IMR-90 (cell line): Measurements from ENCODE around the gene HUS1B. TPM values are rescaled to one million over a fixed set of nuclear protein-coding genes. Genes with fewer than 3 reads are reported as not detected.

Experiments used
- ATAC-seq: fragments of 200-7000 bp; cut with Tn5 transposase; 2 replicates; pipeline ENCODE4 v1.9.1; 2020; ENCODE audit warnings: low read depth, mild to moderate bottlenecking, moderate library complexity
- BruUV-seq: library from RNA; stranded (reverse); fragments of 400-500 nt; replicated peaks from 2 replicates; lab custom pipeline; 2021; lab: Mats Ljungman, UMichigan
- CTCF ChIA-PET: fragments of 300-600 bp; formaldehyde crosslinking; extraction: SDS; loops from one replicate; lab custom pipeline; 2021; ENCODE audit warnings: antibody characterized with exemption; lab: Yijun Ruan, JAX
- POLR2A ChIA-PET: fragments of 300-600 bp; sonication (Branson Sonifier 250); formaldehyde crosslinking; loops from one replicate; lab custom pipeline; 2022; ENCODE audit warnings: antibody characterized with exemption; ENCODE audit not compliant: unreplicated experiment; lab: Charles Lee
- DNase-seq: peaks from one replicate; pipeline ENCODE4 v3.0.0; 2013
- H2AFZ ChIP-seq: replicated peaks from 2 replicates; pipeline ENCODE3; 2013; ENCODE audit warnings: low read length, mild to moderate bottlenecking; ENCODE audit not compliant: poor library complexity
- H2AK5ac ChIP-seq: 2 replicates; pipeline ENCODE4 v1.6.1; 2013; ENCODE audit warnings: low read depth, low read length, inconsistent platforms
- H2AK9ac ChIP-seq: replicated peaks from 2 replicates; pipeline ENCODE3; 2013; ENCODE audit warnings: mild to moderate bottlenecking, low read depth, low read length, moderate library complexity; ENCODE audit not compliant: poor library complexity
- H2BK120ac ChIP-seq: 2 replicates; pipeline ENCODE4 v1.6.1; 2013; ENCODE audit warnings: low read depth, low read length, inconsistent platforms
- H2BK15ac ChIP-seq: 3 replicates; pipeline ENCODE4 v1.6.1; 2013; ENCODE audit warnings: low read depth, low read length, inconsistent platforms
- H2BK20ac ChIP-seq: 2 replicates; pipeline ENCODE4 v1.6.1; 2013; ENCODE audit warnings: low read depth, mild to moderate bottlenecking, inconsistent platforms, low read length, moderate library complexity
- H2BK5ac ChIP-seq: 2 replicates; pipeline ENCODE4 v1.6.1; 2013; ENCODE audit warnings: mild to moderate bottlenecking, low read depth, low read length, inconsistent platforms; ENCODE audit not compliant: poor library complexity, severe bottlenecking
- H3K14ac ChIP-seq: replicated peaks from 2 replicates; pipeline ENCODE4 v1.6.1; 2013; ENCODE audit warnings: low read depth, low read length, inconsistent platforms
- H3K18ac ChIP-seq: 2 replicates; pipeline ENCODE4 v1.6.1; 2013; ENCODE audit warnings: low read depth, low read length, control low read depth
- H3K23ac ChIP-seq: 2 replicates; pipeline ENCODE4 v1.6.1; 2013; ENCODE audit warnings: low read depth, low read length, inconsistent platforms
- H3K27ac ChIP-seq: 2 replicates; pipeline ENCODE4 v1.5.1; 2013; ENCODE audit warnings: mild to moderate bottlenecking, control low read depth, low read length; ENCODE audit not compliant: insufficient read depth
- H3K27me3 ChIP-seq: 2 replicates; pipeline ENCODE4 v1.6.1; 2013; ENCODE audit warnings: low read length; ENCODE audit not compliant: control insufficient read depth, insufficient read depth
- H3K36me3 ChIP-seq: 2 replicates; pipeline ENCODE4 v1.6.1; 2013; ENCODE audit warnings: low read length, mixed read lengths; ENCODE audit not compliant: control insufficient read depth, insufficient read depth
- H3K4ac ChIP-seq: 2 replicates; pipeline ENCODE4 v1.6.1; 2013; ENCODE audit warnings: low read depth, low read length, inconsistent platforms
- H3K4me1 ChIP-seq: 2 replicates; pipeline ENCODE4 v1.6.1; 2013; ENCODE audit warnings: low read length, mixed read lengths; ENCODE audit not compliant: control insufficient read depth, insufficient read depth
- H3K4me2 ChIP-seq: 2 replicates; pipeline ENCODE4 v1.6.1; 2013; ENCODE audit warnings: low read depth, mild to moderate bottlenecking, control low read depth, low read length, moderate library complexity
- H3K4me3 ChIP-seq: 2 replicates; pipeline ENCODE4 v1.5.1; 2013; ENCODE audit warnings: low read depth, mild to moderate bottlenecking, control low read depth, low read length, moderate library complexity; ENCODE audit not compliant: insufficient read depth
- H3K56ac ChIP-seq: 2 replicates; pipeline ENCODE4 v1.6.1; 2013; ENCODE audit warnings: low read length, inconsistent platforms; ENCODE audit not compliant: insufficient read depth; ENCODE audit errors: extremely low read depth
- H3K79me1 ChIP-seq, 2 experiments: 2 replicates each; pipeline ENCODE4 v1.6.1; 2013; ENCODE audit warnings: low read length in 2 of 2, inconsistent platforms in 1 of 2, low read depth in 1 of 2
- H3K9ac ChIP-seq: 2 replicates; pipeline ENCODE4 v1.6.1; 2013; ENCODE audit warnings: low read depth, low read length, control low read depth
- H3K9me1 ChIP-seq: 2 replicates; pipeline ENCODE4 v1.6.1; 2013; ENCODE audit warnings: low read length, inconsistent platforms; ENCODE audit not compliant: insufficient read depth
- H3K9me3 ChIP-seq: 2 replicates; pipeline ENCODE4 v1.6.1; 2013; ENCODE audit warnings: low read length; ENCODE audit not compliant: control insufficient read depth, insufficient read depth
- H4K20me1 ChIP-seq: 2 replicates; pipeline ENCODE4 v1.6.1; 2013; ENCODE audit warnings: low read length, inconsistent platforms; ENCODE audit not compliant: insufficient read depth
- H4K5ac ChIP-seq: 2 replicates; pipeline ENCODE4 v1.6.1; 2013; ENCODE audit warnings: mild to moderate bottlenecking, low read depth, low read length, control low read depth
- H4K8ac ChIP-seq, 2 experiments: 2 replicates each; pipeline ENCODE4 v1.6.1; 2013; ENCODE audit warnings: low read depth in 2 of 2, low read length in 2 of 2, control low read depth in 1 of 2, inconsistent platforms in 1 of 2
- H4K91ac ChIP-seq: 2 replicates; pipeline ENCODE4 v1.6.1; 2013; ENCODE audit warnings: low read depth, low read length, inconsistent platforms; ENCODE audit not compliant: insufficient read depth
- BHLHE40 ChIP-seq: fragments of 150-350 bp; IDR thresholded peaks from 2 replicates; pipeline ENCODE4 v1.6.1; 2016; ENCODE audit warnings: mild to moderate bottlenecking, low read depth, low read length
- FOS ChIP-seq: fragments of 150-350 bp; IDR thresholded peaks from 2 replicates; pipeline ENCODE4 v1.6.1; 2016; ENCODE audit warnings: low read depth, low read length
- NFE2L2 ChIP-seq: fragments of 150-350 bp; IDR thresholded peaks from 2 replicates; pipeline ENCODE4 v1.6.1; 2016; ENCODE audit warnings: low read depth, mild to moderate bottlenecking, low read length
- POLR2A ChIP-seq: IDR thresholded peaks from 2 replicates; pipeline ENCODE4 v1.6.1; 2012; ENCODE audit warnings: mild to moderate bottlenecking, low read depth, low read length
- RAD21 ChIP-seq: IDR thresholded peaks from 2 replicates; pipeline ENCODE4 v1.6.1; 2012; ENCODE audit warnings: low read length, improper control_type of control experiment
- RCOR1 ChIP-seq: IDR thresholded peaks from 2 replicates; pipeline ENCODE4 v1.6.1; 2012; ENCODE audit warnings: mild to moderate bottlenecking, low read length, improper control_type of control experiment; ENCODE audit not compliant: insufficient replicate concordance
- WGBS, 2 experiments: methylation state at CpG; one replicate each; pipeline versions ENCODE4 v1.1.5 to v1.1.7; 2013; ENCODE audit warnings: missing lambda C conversion rate in 2 of 2; ENCODE audit not compliant: insufficient read length in 1 of 2; ENCODE audit errors: extremely low coverage in 2 of 2; 5-methylcytosine and 5-hydroxymethylcytosine counted together
- dilution Hi-C: fragments of 300-500 bp; cut with HindIII; formaldehyde crosslinking; loops from one replicate; pipeline ENCODE4 v1.14.3; 2018; ENCODE audit warnings: low sequenced_read_pairs; ENCODE audit not compliant: unreplicated experiment
- in situ Hi-C: fragments of 300-500 bp; cut with MboI; formaldehyde crosslinking; loops from 3 replicates; pipeline ENCODE4 v1.14.3; 2019; ENCODE audit warnings: low sequenced_read_pairs, inconsistent platforms, mixed read lengths
- intact Hi-C: fragments of 100-400 bp; cut with micrococcal nuclease; formaldehyde crosslinking; loops from 2 replicates; pipeline ENCODE4 v1.10.0; 2022
- polyA plus RNA-seq, 3 experiments: library from polyadenylated mRNA; depleted of rRNA; stranded (reverse); fragments of >200 nt; gene quantifications; 2 replicates each; pipeline ENCODE4 v1.2.3, GENCODE V29; 2012; ENCODE audit warnings: low replicate concordance in 1 of 3
- total RNA-seq: library from RNA; depleted of rRNA; stranded (reverse); fragments of >200 nt; gene quantifications from 2 replicates; pipeline ENCODE4 v1.2.3, GENCODE V29; 2012
- TF ChIP-seq, protein P1 (sequence below): fragments of 150-350 bp; IDR thresholded peaks from 2 replicates; pipeline ENCODE4 v1.6.1; 2016; ENCODE audit warnings: low read depth, mild to moderate bottlenecking, low read length, moderate library complexity, borderline replicate concordance
- TF ChIP-seq, protein P2 (sequence below): fragments of 150-350 bp; IDR thresholded peaks from 2 replicates; pipeline ENCODE4 v1.6.1; 2017; ENCODE audit warnings: mild to moderate bottlenecking, antibody characterized with exemption, low read length, low read depth
- TF ChIP-seq, protein P3 (sequence below): conservative IDR thresholded peaks from 2 replicates; pipeline ENCODE4 v1.5.1; 2012; ENCODE audit warnings: mild to moderate bottlenecking, low read depth, low read length, improper control_type of control experiment

Gene HUS1B
- total and polyA plus RNA-seq, 2 of the 4 experiments (the other 2 are of a cell fraction): 0.36 to 0.39 TPM

DNA sequence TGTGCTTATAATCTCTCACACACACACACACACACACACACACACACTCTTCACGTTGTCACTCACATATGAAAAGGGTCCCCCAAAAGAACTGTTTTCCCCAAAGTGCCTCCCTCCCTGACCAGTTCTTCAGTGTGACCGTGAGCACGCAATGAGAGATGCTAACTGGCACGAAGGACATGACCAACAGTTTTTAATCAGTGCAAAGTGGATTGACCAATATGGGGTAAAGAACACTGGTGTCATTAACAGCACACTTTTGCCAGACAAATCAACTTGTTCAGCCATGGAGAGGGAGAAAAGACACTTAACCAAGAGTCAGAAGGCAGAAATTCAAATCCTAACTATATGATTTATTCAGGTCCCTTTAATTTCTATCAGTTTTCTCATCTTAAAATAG is 21.0 kb upstream of the HUS1B start:
- Histone ChIP-seq H2BK120ac (no peak overlapping the region), H2BK5ac (no peak overlapping the region), H3K14ac (no peak overlapping the region), H2AK5ac (no peak overlapping the region), H3K36me3 (no peaks in the 10 kb centered on the region), H2BK15ac (no peak overlapping the region), H3K4me3 (no peak overlapping the region), H2BK20ac (no peak overlapping the region), H2AFZ (no peak overlapping the region), H4K91ac (no peak overlapping the region), H4K8ac (no peak overlapping the region), H3K27ac (no peak overlapping the region), H3K9me3 (no peaks in the 10 kb centered on the region), H3K4me1 (peaks cover 19% of the 10 kb centered on the region), H3K4ac (no peak overlapping the region), H3K18ac (no peak overlapping the region), H3K79me1 (peaks cover 37 to 69% of the 10 kb centered on the region in 2 experiments), H3K23ac (peak overlapping the region; percentile 32), H3K9ac (no peak overlapping the region), H4K5ac (no peak overlapping the region), H3K4me2 (no peak overlapping the region), H2AK9ac (no peak overlapping the region), H3K27me3 (no peaks in the 10 kb centered on the region), H3K9me1 (peaks cover 14% of the 10 kb centered on the region), H4K20me1 (peaks cover 17% of the 10 kb centered on the region), H3K56ac (no peak overlapping the region)
- ATAC-seq: no peak
- no peak for DNase-seq
- TF ChIP-seq NFE2L2: no peak
- TF ChIP-seq FOS: no peak
- TF ChIP-seq, protein P1, sequence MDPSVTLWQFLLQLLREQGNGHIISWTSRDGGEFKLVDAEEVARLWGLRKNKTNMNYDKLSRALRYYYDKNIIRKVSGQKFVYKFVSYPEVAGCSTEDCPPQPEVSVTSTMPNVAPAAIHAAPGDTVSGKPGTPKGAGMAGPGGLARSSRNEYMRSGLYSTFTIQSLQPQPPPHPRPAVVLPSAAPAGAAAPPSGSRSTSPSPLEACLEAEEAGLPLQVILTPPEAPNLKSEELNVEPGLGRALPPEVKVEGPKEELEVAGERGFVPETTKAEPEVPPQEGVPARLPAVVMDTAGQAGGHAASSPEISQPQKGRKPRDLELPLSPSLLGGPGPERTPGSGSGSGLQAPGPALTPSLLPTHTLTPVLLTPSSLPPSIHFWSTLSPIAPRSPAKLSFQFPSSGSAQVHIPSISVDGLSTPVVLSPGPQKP: no peak
- TF ChIP-seq, protein P2, sequence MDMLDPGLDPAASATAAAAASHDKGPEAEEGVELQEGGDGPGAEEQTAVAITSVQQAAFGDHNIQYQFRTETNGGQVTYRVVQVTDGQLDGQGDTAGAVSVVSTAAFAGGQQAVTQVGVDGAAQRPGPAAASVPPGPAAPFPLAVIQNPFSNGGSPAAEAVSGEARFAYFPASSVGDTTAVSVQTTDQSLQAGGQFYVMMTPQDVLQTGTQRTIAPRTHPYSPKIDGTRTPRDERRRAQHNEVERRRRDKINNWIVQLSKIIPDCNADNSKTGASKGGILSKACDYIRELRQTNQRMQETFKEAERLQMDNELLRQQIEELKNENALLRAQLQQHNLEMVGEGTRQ: no peak
- no peak for TF ChIP-seq RCOR1
- no peak for TF ChIP-seq POLR2A
- no peak for TF ChIP-seq BHLHE40
- TF ChIP-seq, protein P3, sequence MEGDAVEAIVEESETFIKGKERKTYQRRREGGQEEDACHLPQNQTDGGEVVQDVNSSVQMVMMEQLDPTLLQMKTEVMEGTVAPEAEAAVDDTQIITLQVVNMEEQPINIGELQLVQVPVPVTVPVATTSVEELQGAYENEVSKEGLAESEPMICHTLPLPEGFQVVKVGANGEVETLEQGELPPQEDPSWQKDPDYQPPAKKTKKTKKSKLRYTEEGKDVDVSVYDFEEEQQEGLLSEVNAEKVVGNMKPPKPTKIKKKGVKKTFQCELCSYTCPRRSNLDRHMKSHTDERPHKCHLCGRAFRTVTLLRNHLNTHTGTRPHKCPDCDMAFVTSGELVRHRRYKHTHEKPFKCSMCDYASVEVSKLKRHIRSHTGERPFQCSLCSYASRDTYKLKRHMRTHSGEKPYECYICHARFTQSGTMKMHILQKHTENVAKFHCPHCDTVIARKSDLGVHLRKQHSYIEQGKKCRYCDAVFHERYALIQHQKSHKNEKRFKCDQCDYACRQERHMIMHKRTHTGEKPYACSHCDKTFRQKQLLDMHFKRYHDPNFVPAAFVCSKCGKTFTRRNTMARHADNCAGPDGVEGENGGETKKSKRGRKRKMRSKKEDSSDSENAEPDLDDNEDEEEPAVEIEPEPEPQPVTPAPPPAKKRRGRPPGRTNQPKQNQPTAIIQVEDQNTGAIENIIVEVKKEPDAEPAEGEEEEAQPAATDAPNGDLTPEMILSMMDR: no peak
- TF ChIP-seq RAD21: no peak
- in situ Hi-C loops: no loop called here
- no TSS peak for BruUV-seq
- CTCF ChIA-PET: no interaction called here
- intact Hi-C loops: no loop called here
- no CpG with 5 or more reads among the region's 4 CpGs for WGBS, 2 experiments
- dilution Hi-C loops: no loop called here
- POLR2A ChIA-PET: no interaction called here
